Heart left ventricle (tissue), 13 donors: ENCODE measurements around the gene FANCM.

Experiments used
- POLR2A ChIP-seq, 2 donors: fragments of 450-650 bp; IDR thresholded peaks; one replicate each; pipeline ENCODE4 v1.6.1; 2017; ENCODE audit warnings: antibody characterized with exemption in 2 of 2, mild to moderate bottlenecking in 2 of 2, moderate library complexity in 2 of 2
- TF ChIP-seq, protein P1 (sequence below), 12 donors: fragments of 200-600 bp; sonication (generic) in 4 of 12; IDR thresholded peaks; one replicate each; pipeline versions ENCODE4 v1.5.0 to v1.8.0; 2018 to 2022; ENCODE audit warnings: antibody characterized with exemption in 12 of 12, mild to moderate bottlenecking in 5 of 12
- donor health status: ischemic (EF 13 %, LVEDD 7.1; RV severe dilation, severe dysfunction).
- donor health status: DM: no; HTN: yes; CAD: no.
- donor health status: DM: no; HTN: no; CAD: no.
- donor health status: ischemic (EF 25% LVEDD 6.9; RV normal size, moderate dysfunction).
- donor health status: ischemic (EF 25% LVEDD 5.7; RV mildly dilated, moderate dysfunction).
- donor health status: ischemic (EF 35%, LVEDD 5.7; RV mildly dilated, moderate dysfunction).
- donor health status: nonischemic (EF 11% LVEDD 7.7; RV severe dilation, severe dysfunction).
- donor health status: DM: yes; HTN: yes; CAD: no.
- donor health status: PGD.
- donor health status: ischemic (EF 29% LVEDD 5.4; RV normal size, mild dysfunction).
- donor health status: nonischemic (EF 23%, LVEDD 6.1; RV moderate dilation, normal function).

DNA sequence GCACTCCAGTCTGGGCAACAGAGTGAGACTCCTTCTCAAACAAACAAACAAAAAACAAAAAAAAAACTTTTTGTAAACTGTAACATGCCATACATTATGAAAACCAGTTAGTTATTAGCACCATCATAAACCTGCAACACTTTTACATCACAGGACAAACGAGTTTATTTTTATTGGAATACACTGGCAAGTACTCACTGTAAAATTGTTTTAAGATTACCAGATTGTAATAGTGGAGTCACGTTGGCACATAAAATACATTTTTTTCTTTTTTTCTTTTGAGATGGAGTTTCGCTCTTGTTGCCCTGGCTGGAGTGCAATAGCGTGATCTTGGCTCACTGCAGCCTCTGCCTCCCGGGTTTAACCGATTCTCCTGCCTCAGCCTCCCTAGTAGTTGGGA is 17.1 kb upstream of the FANCM start:
- no peak for TF ChIP-seq POLR2A (IDR thresholded peaks at IDR 0.05)
- TF ChIP-seq, protein P1, sequence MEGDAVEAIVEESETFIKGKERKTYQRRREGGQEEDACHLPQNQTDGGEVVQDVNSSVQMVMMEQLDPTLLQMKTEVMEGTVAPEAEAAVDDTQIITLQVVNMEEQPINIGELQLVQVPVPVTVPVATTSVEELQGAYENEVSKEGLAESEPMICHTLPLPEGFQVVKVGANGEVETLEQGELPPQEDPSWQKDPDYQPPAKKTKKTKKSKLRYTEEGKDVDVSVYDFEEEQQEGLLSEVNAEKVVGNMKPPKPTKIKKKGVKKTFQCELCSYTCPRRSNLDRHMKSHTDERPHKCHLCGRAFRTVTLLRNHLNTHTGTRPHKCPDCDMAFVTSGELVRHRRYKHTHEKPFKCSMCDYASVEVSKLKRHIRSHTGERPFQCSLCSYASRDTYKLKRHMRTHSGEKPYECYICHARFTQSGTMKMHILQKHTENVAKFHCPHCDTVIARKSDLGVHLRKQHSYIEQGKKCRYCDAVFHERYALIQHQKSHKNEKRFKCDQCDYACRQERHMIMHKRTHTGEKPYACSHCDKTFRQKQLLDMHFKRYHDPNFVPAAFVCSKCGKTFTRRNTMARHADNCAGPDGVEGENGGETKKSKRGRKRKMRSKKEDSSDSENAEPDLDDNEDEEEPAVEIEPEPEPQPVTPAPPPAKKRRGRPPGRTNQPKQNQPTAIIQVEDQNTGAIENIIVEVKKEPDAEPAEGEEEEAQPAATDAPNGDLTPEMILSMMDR (IDR thresholded peaks at IDR 0.05) = no peak
